HCT116 (cell line): ENCODE results near the gene GRIK4. TPM values are rescaled to one million over a fixed set of nuclear protein-coding genes. Genes with fewer than 3 reads are reported as not detected.

Experiments
- ATAC-seq: fragments of 200-7000 bp; cut with Tn5 transposase; 2 replicates; pipeline ENCODE4 v1.9.1; 2020; ENCODE audit warnings: mild to moderate bottlenecking, moderate library complexity
- BruUV-seq: library from RNA; stranded (reverse); fragments of 400-500 nt; replicated peaks from 2 replicates; lab custom pipeline; 2021; lab: Mats Ljungman, UMichigan
- CTCF ChIA-PET: fragments of 300-600 bp; sonication (Branson Sonifier 250); formaldehyde crosslinking; loops from one replicate; lab custom pipeline; 2021; ENCODE audit warnings: antibody characterized with exemption; lab: Charles Lee
- POLR2A ChIA-PET: fragments of 300-600, 350-600 bp; sonication (Branson Sonifier 250); formaldehyde crosslinking; loops from one replicate; lab custom pipeline; 2021; ENCODE audit warnings: antibody characterized with exemption; lab: Charles Lee
- RAD21 ChIA-PET, 2 experiments: fragments of 300-600 bp; sonication (Branson Sonifier 250); formaldehyde crosslinking; loops; one replicate each; lab custom pipeline; 2023; ENCODE audit warnings: low total read pairs in 2 of 2; ENCODE audit not compliant: uncharacterized antibody in 2 of 2, unreplicated experiment in 2 of 2, low non-redundant PET in 1 of 2; lab: Charles Lee
- DNase-seq: peaks from one replicate; pipeline ENCODE4 v3.0.0-alpha.2; 2010; ENCODE audit warnings: low read depth, low spot score
- H2AFZ ChIP-seq: fragments of 200-600 bp; shearing (Covaris generic), sonication (generic); 2 replicates; pipeline ENCODE4 v1.6.1; 2017; ENCODE audit warnings: low read depth, mixed run types, mixed read lengths, antibody characterized with exemption, low read length; ENCODE audit not compliant: poor library complexity, severe bottlenecking
- H3K27ac ChIP-seq: 2 replicates; pipeline ENCODE4 v1.5.1; 2012; ENCODE audit warnings: low read depth, low read length
- H3K27me3 ChIP-seq: fragments of 200-600 bp; sonication (generic); 2 replicates; pipeline ENCODE4 v1.6.1; 2016; ENCODE audit warnings: mixed run types, low read length, mixed read lengths; ENCODE audit not compliant: insufficient read depth
- H3K36me3 ChIP-seq, 2 experiments: fragments of 200-500 bp in 1 of 2; fragments of 200-600 bp in 1 of 2; sonication (Bioruptor generic) in 1 of 2; sonication (generic) in 1 of 2; 2 replicates each; pipeline versions ENCODE4 v1.5.1 to v1.6.1; 2014 to 2016; ENCODE audit warnings: low read length in 2 of 2, inconsistent platforms in 1 of 2, mixed read lengths in 1 of 2, mixed run types in 1 of 2; ENCODE audit not compliant: insufficient read depth in 2 of 2, control insufficient read depth in 1 of 2
- H3K4me1 ChIP-seq, 2 experiments: fragments of 200-600 bp in 1 of 2; sonication (generic) in 1 of 2; 2 replicates each; pipeline versions ENCODE4 v1.5.1 to v1.6.1; 2012 to 2017; ENCODE audit warnings: low read length in 2 of 2, inconsistent platforms in 1 of 2, mild to moderate bottlenecking in 1 of 2, mixed read lengths in 1 of 2, mixed run types in 1 of 2, moderate library complexity in 1 of 2; ENCODE audit not compliant: insufficient read depth in 2 of 2, control insufficient read depth in 1 of 2
- H3K4me2 ChIP-seq: fragments of 200-600 bp; sonication (generic); 2 replicates; pipeline ENCODE4 v1.6.1; 2017; ENCODE audit warnings: mixed run types, low read length, mixed read lengths
- H3K4me3 ChIP-seq, 2 experiments: fragments of 200-600 bp in 1 of 2; sonication (generic) in 1 of 2; replicated peaks in 1 of 2; 2 replicates each; pipeline ENCODE4 v1.5.1; 2011 to 2016; ENCODE audit warnings: low read length in 2 of 2, control low read depth in 1 of 2, low read depth in 1 of 2, mild to moderate bottlenecking in 1 of 2, mixed read lengths in 1 of 2, mixed run types in 1 of 2
- H3K79me2 ChIP-seq: fragments of 200-600 bp; sonication (generic); 2 replicates; pipeline ENCODE4 v1.6.1; 2017; ENCODE audit warnings: mild to moderate bottlenecking, mixed run types, low read length, moderate library complexity, mixed read lengths; ENCODE audit not compliant: insufficient read depth
- H3K9ac ChIP-seq: fragments of 200-600 bp; sonication (generic); 2 replicates; pipeline ENCODE4 v1.6.1; 2016; ENCODE audit warnings: low read length, mixed read lengths
- H3K9me2 ChIP-seq: fragments of 200-600 bp; sonication (generic), shearing (Covaris generic); 2 replicates; pipeline ENCODE4 v1.6.1; 2017; ENCODE audit warnings: mixed run types, mild to moderate bottlenecking, moderate library complexity; ENCODE audit not compliant: insufficient read depth
- H3K9me3 ChIP-seq, 2 experiments: fragments of 200-500 bp in 1 of 2; fragments of 200-600 bp in 1 of 2; sonication (Bioruptor generic) in 1 of 2; sonication (generic) in 1 of 2; 2 replicates each; pipeline ENCODE4 v1.6.1; 2014 to 2017; ENCODE audit warnings: low read length in 2 of 2, mixed read lengths in 2 of 2, inconsistent platforms in 1 of 2, low read depth in 1 of 2, mild to moderate bottlenecking in 1 of 2, mixed run types in 1 of 2, moderate library complexity in 1 of 2; ENCODE audit not compliant: control insufficient read depth in 1 of 2, insufficient read depth in 1 of 2
- H4K20me1 ChIP-seq: fragments of 200-600 bp; sonication (generic), shearing (Covaris generic); 2 replicates; pipeline ENCODE4 v1.6.1; 2017; ENCODE audit warnings: mixed run types, mild to moderate bottlenecking, moderate library complexity; ENCODE audit not compliant: insufficient read depth
- CTCF ChIP-seq, 3 experiments: fragments of 200-600 bp in 1 of 3; sonication (generic) in 1 of 3; IDR thresholded peaks in 2 of 3; conservative IDR thresholded peaks in 1 of 3; 2 replicates each; pipeline ENCODE4 v1.5.1; 2012 to 2017; ENCODE audit warnings: low read depth in 2 of 3, low read length in 2 of 3, antibody characterized with exemption in 1 of 3, borderline replicate concordance in 1 of 3, control low read depth in 1 of 3, mild to moderate bottlenecking in 1 of 3, mixed read lengths in 1 of 3, mixed run types in 1 of 3, moderate library complexity in 1 of 3; ENCODE audit not compliant: insufficient read depth in 1 of 3
- EZH2 ChIP-seq: fragments of 200-600 bp; sonication (generic); IDR thresholded peaks from 2 replicates; pipeline ENCODE4 v1.6.1; 2017; ENCODE audit warnings: antibody characterized with exemption, mixed run types
- POLR2AphosphoS5 ChIP-seq: IDR thresholded peaks from 2 replicates; pipeline ENCODE4 v1.6.1; 2011; ENCODE audit warnings: mild to moderate bottlenecking, low read depth, low read length, moderate library complexity
- RAD21 ChIP-seq: IDR thresholded peaks from 2 replicates; pipeline ENCODE4 v1.6.1; 2012; ENCODE audit warnings: low read depth, mild to moderate bottlenecking
- intact Hi-C: fragments of 100-400 bp; cut with micrococcal nuclease; formaldehyde crosslinking; loops from 2 replicates; pipeline ENCODE4 v1.10.0; 2022
- total RNA-seq: library from RNA; stranded (reverse); gene quantifications from one replicate; pipeline ENCODE4 v1.2.1, GENCODE V29; 2021; ENCODE audit not compliant: unreplicated experiment

The GRIK4 gene
- total RNA-seq, 1 experiment from 2014 or later = 0.52 TPM

GRCh38 chr11:120952461-120953434 lies 441.2 kb downstream of the GRIK4 start:
- intact Hi-C loops = loop anchor here (1.0 to 10.0 kb wide), 5 partner anchors 268 to 715 kb away; partner anchors contain the start of genes ARHGEF12 and GRIK4
- CTCF ChIA-PET = interaction anchor here (0.7 to 3.4 kb wide), 7 partner anchors 177 to 650 kb away, joined by 3 to 14 read pairs (median 4); partner anchors contain the start of gene GRIK4
- Histone ChIP-seq H2AFZ (peak overlapping the region; percentile 59), H3K27me3 (peaks cover 8% of the 10 kb centered on the region; the same call in 1 of the 2 replicates), H3K4me3 (peak overlapping the region in 1 of 2 experiments; percentile 11; a peak in 1 of 4 replicates)
- POLR2A ChIA-PET = interaction anchor here (0.7 kb wide), 1 partner anchor 1142 kb away, joined by 3 read pairs; no protein-coding TSS in a partner anchor
- TF ChIP-seq POLR2AphosphoS5 (0 out of 2 replicates have a peak, but pooled peaks have one; percentile 25), CTCF (IDR thresholded peaks at IDR 0.05 in 2 of 3, conservative IDR thresholded peaks at IDR 0.05 in 1 of 3; ENCODE audit: borderline replicate concordance in 1 of 3, insufficient read depth in 1 of 3, low read depth in 2 of 3, low read length in 2 of 3) (peak; percentile 87 to 91 (median 89)), RAD21 (peak; percentile 91), EZH2 (no peak)
- TF ChIP-seq, all 23 proteins: peak for 3
- no peaks in the 10 kb centered on the region for H3K79me2 ChIP-seq
- BruUV-seq = no TSS peak
- ATAC-seq = peak; percentile 97
- no peak overlapping the region for H3K9ac ChIP-seq
- H3K9me2 ChIP-seq = no peaks in the 10 kb centered on the region
- no peak overlapping the region for H3K27ac ChIP-seq
- peaks cover 0 to 9% of the 10 kb centered on the region in 2 experiments; a peak in 2 of 4 replicates for H3K4me1 ChIP-seq
- no peaks in the 10 kb centered on the region for H3K9me3 ChIP-seq
- H4K20me1 ChIP-seq = no peaks in the 10 kb centered on the region
- RAD21 ChIA-PET = interaction anchor here (0.7 kb wide), 5 partner anchors 26 to 414 kb away, joined by 3 to 6 read pairs (median 3); no protein-coding TSS in a partner anchor
- H3K4me2 ChIP-seq = peak overlapping the region; percentile 61
- DNase-seq = peak; percentile 61
- H3K36me3 ChIP-seq = no peaks in the 10 kb centered on the region
